Prostate gland (tissue), 2 donors: ENCODE measurements around the gene TERB1. TPM values are rescaled to one million over a fixed set of nuclear protein-coding genes. Genes with fewer than 3 reads are reported as not detected.

ENCODE experiments used
- DNase-seq: peaks from one replicate; pipeline ENCODE4 v3.0.0-alpha.2; 2019; ENCODE audit warnings: low spot score
- H3K27ac ChIP-seq, 2 donors: fragments of 200-600 bp; sonication (generic); 2 replicates each; pipeline ENCODE4 v1.5.1; 2017 to 2019
- H3K27me3 ChIP-seq: fragments of 200-600 bp; sonication (generic); replicated peaks from 2 replicates; pipeline ENCODE4 v1.5.1; 2019; ENCODE audit not compliant: insufficient read depth
- H3K36me3 ChIP-seq, 2 donors: fragments of 200-600 bp; sonication (generic); 1 replicate in 1 of 2; 2 replicates in 1 of 2; pipeline versions ENCODE4 v1.5.1 to v1.8.1; 2017 to 2019
- H3K4me1 ChIP-seq: fragments of 200-600 bp; sonication (generic); replicated peaks from 2 replicates; pipeline ENCODE4 v1.5.1; 2019
- H3K4me3 ChIP-seq, 2 donors: fragments of 200-600 bp; sonication (generic); 2 replicates each; pipeline ENCODE4 v1.5.1; 2017 to 2019
- H3K9me3 ChIP-seq: fragments of 200-600 bp; sonication (generic); 2 replicates; pipeline ENCODE4 v1.5.1; 2017
- CTCF ChIP-seq, 4 experiments: fragments of 200-600 bp in 2 of 4; fragments of 450-650 bp in 2 of 4; sonication (generic) in 2 of 4; IDR thresholded peaks; 1 replicate in 3 of 4; 2 replicates in 1 of 4; pipeline ENCODE4 v1.5.1; 2016 to 2019; ENCODE audit warnings: antibody characterized with exemption in 4 of 4, mild to moderate bottlenecking in 2 of 4, moderate library complexity in 2 of 4
- POLR2A ChIP-seq: fragments of 450-650 bp; IDR thresholded peaks from one replicate; pipeline ENCODE4 v1.6.1; 2016; ENCODE audit warnings: antibody characterized with exemption, mild to moderate bottlenecking
- POLR2AphosphoS5 ChIP-seq: sonication (generic); formaldehyde crosslinking; IDR thresholded peaks from one replicate; pipeline ENCODE4 v1.6.1; 2017; ENCODE audit warnings: antibody characterized with exemption
- WGBS: methylation state at CpG from one replicate; pipeline ENCODE4 v1.1.5; 2018; 5-methylcytosine and 5-hydroxymethylcytosine counted together
- intact Hi-C: fragments of 100-400 bp; cut with DNase I; formaldehyde crosslinking; loops from one replicate; pipeline ENCODE4 v1.14.2; 2022
- total RNA-seq, 2 donors: library from RNA; depleted of rRNA; stranded (reverse); fragments of >200 nt; gene quantifications; one replicate each; pipeline ENCODE4 v1.1.0, GENCODE V29; 2016

Gene TERB1
- total RNA-seq, 2 donors from 2014 or later: 2.1 TPM; not detected in 1

GRCh38 chr16:66706506-66706880 is 94.9 kb downstream of the TERB1 start:
- DNase-seq: no peak
- H3K4me1 ChIP-seq: peaks cover 7% of the 10 kb centered on the region
- no peaks in the 10 kb centered on the region for H3K9me3 ChIP-seq
- no peaks in the 10 kb centered on the region for H3K27me3 ChIP-seq
- H3K4me3 ChIP-seq: no peak overlapping the region
- intact Hi-C loops: no loop called here
- no peaks in the 10 kb centered on the region for H3K36me3 ChIP-seq
- no peak for TF ChIP-seq CTCF (IDR thresholded peaks at IDR 0.05)
- TF ChIP-seq POLR2A: no peak
- TF ChIP-seq POLR2AphosphoS5: no peak
- WGBS: 38% methylated on average over 8 of the region's 8 CpGs
- H3K27ac ChIP-seq: peak overlapping the region; percentile 42 to 43

GRCh38 chr16:66705790-66706505 is 95.4 kb downstream of the TERB1 start:
- TF ChIP-seq CTCF (IDR thresholded peaks at IDR 0.05) (no peak), POLR2A (no peak), POLR2AphosphoS5 (no peak)
- H3K36me3 ChIP-seq: no peaks in the 10 kb centered on the region
- H3K4me1 ChIP-seq: peaks cover 7% of the 10 kb centered on the region
- no peaks in the 10 kb centered on the region for H3K9me3 ChIP-seq
- intact Hi-C loops: no loop called here
- H3K4me3 ChIP-seq: no peak overlapping the region
- H3K27me3 ChIP-seq: no peaks in the 10 kb centered on the region
- peak overlapping the region; percentile 42 to 43 for H3K27ac ChIP-seq
- peak; percentile 57 for DNase-seq
- 51% methylated on average over 11 of the region's 11 CpGs for WGBS

Other genes with a start within 250 kb of the TERB1 start
- 10 to 100 TPM; 20.5 to 28.3 TPM for gene CKLF, start 249.0 kb downstream of the TERB1 start, total RNA-seq
- gene CMTM1, start 235.1 kb downstream of the TERB1 start, total RNA-seq: 1 to 10 TPM; 1.5 to 2.6 TPM
- 10 to 100 TPM in 1 of 2 donors, not detected in 1; 62.9 TPM for gene CMTM2, start 222.1 kb downstream of the TERB1 start, total RNA-seq
- gene CMTM3, start 196.9 kb downstream of the TERB1 start, total RNA-seq: 100 to 1,000 TPM in 1 of 2 donors, 10 to 100 TPM in 1; 10.7 to 133 TPM
- 10 to 100 TPM; 46.9 to 57.7 TPM for gene CMTM4, start 104.8 kb downstream of the TERB1 start, total RNA-seq
- 100 to 1,000 TPM in 1 of 2 donors, 10 to 100 TPM in 1; 98.1 to 149 TPM for gene DYNC1LI2, start 50.0 kb downstream of the TERB1 start, total RNA-seq
- gene NAE1, start 29.4 kb upstream of the TERB1 start, total RNA-seq: 10 to 100 TPM; 39.6 to 58.2 TPM
- 1 to 10 TPM in 1 of 2 donors, not detected in 1; 1.9 TPM for gene CA7, start 42.8 kb upstream of the TERB1 start, total RNA-seq
- 10 to 100 TPM in 1 of 2 donors, 1 to 10 TPM in 1; 9.2 to 21.9 TPM for gene PDP2, start 78.9 kb upstream of the TERB1 start, total RNA-seq
- not detected for gene CDH16, start 117.3 kb upstream of the TERB1 start, total RNA-seq
- gene RRAD, start 124.0 kb upstream of the TERB1 start, total RNA-seq: 10 to 100 TPM; 17.0 to 37.0 TPM
- 100 to 1,000 TPM in 1 of 2 donors, 10 to 100 TPM in 1; 80.2 to 159 TPM for gene CIAO2B, start 132.8 kb upstream of the TERB1 start, total RNA-seq
- 10 to 100 TPM; 36.3 to 61.5 TPM for gene CES2, start 133.9 kb upstream of the TERB1 start, total RNA-seq
- gene CES3, start 159.7 kb upstream of the TERB1 start, total RNA-seq: under 1 TPM; 0.36 to 0.80 TPM
- 10 to 100 TPM in 1 of 2 donors, 1 to 10 TPM in 1; 1.4 to 10.7 TPM for gene CES4A, start 187.0 kb upstream of the TERB1 start, total RNA-seq
- gene CBFB, start 227.6 kb upstream of the TERB1 start, total RNA-seq: 10 to 100 TPM; 27.0 to 46.2 TPM